NCI-H2107 treated with DMSO at 0.1 percent for 48 hours (cell line): ENCODE results near the gene CASP1.
"Not testable (repeated sequence)": the region's sequence is repeated elsewhere in the genome, so short reads cannot be mapped to it uniquely, and the experiment has no call there.

ENCODE experiments used
- DNase-seq: peaks from one replicate; lab custom pipeline; 2025; ENCODE audit not compliant: unreplicated experiment; lab: John Stamatoyannopoulos, UW

The CASP1 gene

DNA sequence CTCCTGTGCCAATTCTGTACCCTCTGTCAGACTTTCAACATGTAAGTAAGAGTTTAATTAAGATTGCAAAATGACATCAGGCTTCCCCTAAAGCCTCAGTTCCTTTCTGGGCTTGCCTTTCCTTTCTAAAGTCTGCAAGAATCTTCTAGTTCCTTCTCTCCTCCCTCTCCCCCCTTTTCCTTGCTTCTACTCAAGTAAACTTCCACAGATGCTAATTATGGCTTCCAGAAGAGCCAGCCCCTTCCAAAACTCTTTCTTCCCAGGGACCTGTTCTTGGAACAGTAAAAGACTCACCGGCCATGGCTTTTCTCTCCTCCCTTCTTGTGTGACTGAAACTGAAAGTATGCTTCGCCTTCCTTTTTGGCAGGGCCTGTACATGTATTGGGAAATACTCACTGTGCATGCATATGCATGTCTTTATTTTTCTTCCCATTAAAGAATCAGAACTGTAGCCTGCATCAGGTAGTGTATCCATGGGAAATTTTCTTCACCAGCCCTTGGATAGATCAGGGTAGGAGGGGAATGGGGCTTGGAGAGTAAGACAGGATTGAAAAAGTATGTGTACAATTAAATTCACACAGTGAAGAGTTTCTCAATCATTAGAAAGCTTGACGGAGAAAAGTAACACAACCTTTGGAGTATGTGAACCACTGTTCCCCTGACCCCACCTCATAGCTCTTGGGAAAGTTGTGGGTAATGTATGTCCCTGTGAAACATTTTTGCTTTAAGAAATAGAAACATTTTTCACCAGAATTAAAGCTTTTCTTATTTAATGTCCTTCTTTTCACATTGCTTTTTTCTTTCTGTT, at the start of gene CASP1:
CASP1 (minus strand) TSS at position 332 of the 808 bp plus-strand sequence; CDS start at position 301, 31 bp downstream.
- no peak for DNase-seq

- no peak for DNase-seq
These were observed 46.6 kb upstream of the CASP1 start for GRCh38 chr11:105081412-105082150.

- not testable (repeated sequence) for DNase-seq
These were observed 45.4 kb upstream of the CASP1 start for GRCh38 chr11:105080171-105080906.

- no peak for DNase-seq
These were observed 43.3 kb upstream of the CASP1 start for GRCh38 chr11:105078283-105078682.

DNA sequence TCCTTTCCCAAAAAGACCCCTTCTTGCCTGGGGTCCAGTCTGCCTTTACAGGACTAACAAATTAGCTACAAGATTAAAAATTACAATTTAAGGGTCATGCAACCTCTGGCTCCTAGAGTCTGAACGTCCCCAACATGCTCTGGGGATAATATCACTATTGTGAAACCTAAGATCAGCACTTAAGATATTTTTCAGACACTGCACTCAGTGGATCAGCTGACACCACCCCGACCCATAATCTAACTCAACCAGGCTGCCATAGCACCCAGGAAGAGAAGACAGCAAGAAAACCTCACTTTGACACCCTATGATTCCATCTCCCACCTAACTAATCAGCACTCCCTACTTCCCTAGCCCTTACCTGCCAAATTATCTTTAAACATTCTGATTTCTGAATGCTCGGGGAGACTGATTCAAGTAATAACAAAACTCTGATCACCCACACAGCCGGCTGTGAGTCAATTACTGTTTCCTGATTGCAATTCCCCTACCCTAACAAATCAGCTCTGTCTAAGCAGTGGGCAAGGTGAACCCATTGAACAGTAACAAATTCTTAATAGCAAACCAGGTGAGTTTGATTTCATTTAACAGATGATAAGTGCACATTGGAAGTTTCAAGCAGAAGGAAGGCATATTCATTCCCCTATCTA, 42.3 kb upstream of the CASP1 start:
- DNase-seq: not testable (repeated sequence)

- DNase-seq: no peak
These were observed 39.2 kb upstream of the CASP1 start for GRCh38 chr11:105074166-105074530.

- DNase-seq: no peak
These were observed 38.7 kb upstream of the CASP1 start for GRCh38 chr11:105073456-105074165.

DNA sequence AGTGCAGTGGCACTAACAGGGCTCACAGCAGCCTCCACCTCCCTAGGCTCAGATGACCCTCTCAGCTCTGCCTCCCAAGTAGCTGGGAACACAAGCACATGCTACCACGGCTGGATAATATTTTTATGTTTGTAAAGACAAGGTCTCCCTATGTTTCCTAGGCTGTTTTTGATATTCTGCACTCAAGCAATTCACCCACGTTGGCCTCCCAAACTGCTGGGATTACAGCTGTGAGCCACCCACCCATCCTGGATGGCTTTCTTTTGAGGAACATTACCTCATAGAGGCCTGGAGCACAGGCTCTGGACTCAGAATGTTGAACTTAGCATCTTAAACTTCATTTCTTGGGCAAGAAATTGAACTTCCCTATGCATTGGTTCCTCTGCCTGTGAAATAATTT, 37.1 kb upstream of the CASP1 start:
- DNase-seq: not testable (repeated sequence)

DNA sequence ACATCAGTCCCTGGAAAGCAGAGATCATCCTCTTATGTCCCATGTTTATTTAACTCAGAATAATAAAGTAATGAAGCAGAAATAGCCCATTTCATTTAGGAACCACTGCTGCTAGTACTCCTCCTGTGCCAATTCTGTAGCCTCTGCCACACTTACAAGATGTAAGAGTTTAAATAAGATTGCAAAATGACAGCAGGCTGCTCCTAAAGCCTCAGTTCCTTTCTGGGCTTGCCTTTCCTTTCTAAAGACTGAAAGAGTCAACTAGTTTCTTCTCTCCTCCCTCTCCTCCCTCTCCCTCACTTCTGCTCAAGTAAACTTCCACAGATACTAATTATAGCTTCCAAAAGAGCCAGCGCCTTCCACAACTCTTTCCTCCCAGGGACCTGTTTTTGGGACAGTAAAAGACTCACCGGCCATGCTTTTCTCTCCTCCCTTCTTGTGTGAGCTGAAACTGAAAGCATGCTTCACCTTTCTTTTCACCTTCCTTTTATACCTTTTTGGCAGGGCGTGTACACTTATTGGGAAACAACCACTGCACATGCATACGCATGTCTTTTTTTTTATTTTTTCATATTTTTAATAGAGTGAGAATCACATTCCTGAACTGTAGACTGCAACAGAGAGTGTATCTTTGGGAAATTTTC, 36.3 kb upstream of the CASP1 start:
- no peak for DNase-seq

- DNase-seq: no peak
These were observed 35.4 kb upstream of the CASP1 start for GRCh38 chr11:105070306-105070705.

GRCh38 chr11:105069749-105070148, 34.8 kb upstream of the CASP1 start:
- not testable (repeated sequence) for DNase-seq

- DNase-seq: not testable (repeated sequence)
These were observed 28.4 kb upstream of the CASP1 start for GRCh38 chr11:105063245-105063941.

DNA sequence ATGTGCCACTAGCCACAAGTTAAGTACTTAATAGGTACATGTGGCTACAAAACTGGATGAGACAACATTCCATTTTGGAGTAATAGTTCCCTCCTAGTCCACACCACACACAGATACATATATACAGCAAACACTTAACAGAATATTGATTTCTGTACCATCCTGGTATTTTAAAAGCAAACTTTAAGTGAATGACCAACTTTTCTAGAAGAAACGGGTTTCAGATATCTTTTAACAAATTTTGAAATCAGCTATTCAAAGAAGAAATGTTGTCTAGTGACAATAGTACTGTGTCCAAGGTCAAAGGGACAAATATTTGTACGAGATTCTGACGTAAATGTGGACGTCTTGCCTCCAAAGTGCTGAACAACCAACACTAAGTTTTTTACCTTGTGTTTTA, 22.5 kb upstream of the CASP1 start:
- DNase-seq: no peak

DNA sequence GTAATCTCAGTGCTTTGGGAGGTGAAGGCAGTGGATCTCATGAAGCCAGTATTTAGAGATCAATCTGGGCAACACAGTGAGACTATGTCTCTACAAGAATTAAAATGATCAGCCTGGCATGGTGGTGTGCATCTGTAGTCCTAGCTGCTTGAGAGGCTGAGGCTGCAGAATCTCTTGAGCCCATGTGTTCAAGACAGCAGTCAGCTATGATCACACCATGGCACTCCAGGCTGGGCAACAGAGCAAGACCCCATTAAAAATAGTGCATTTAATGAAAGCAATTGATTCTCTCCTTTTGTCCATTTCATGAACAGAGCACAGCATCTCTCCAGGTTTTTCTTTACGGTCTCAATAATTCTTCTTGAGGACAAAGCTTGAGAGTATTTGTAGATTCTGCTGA, 21.5 kb upstream of the CASP1 start:
- no peak for DNase-seq

GRCh38 chr11:105054723-105055493, 20.0 kb upstream of the CASP1 start:
- no peak for DNase-seq

DNA sequence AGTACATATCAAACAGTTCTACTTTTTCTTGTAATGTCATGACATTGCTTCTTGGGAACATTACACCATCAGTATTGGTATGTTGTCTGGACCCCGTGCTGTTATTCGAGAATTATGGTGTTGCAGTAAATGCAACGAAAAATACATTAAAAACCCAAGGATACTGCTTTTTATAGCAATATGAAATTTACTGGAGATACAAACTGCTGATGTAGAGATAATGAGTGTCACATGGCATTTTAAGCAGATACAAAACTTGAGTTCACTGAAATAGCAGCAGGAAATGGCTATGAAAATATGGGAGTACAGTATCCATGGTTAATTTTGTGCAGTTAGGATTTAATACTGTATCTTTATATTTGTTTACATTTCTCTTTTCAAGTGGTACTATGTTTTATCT, 17.5 kb upstream of the CASP1 start:
- no peak for DNase-seq

GRCh38 chr11:105051559-105051958, 16.6 kb upstream of the CASP1 start:
- DNase-seq: no peak

GRCh38 chr11:105049481-105049880, 14.5 kb upstream of the CASP1 start:
- no peak for DNase-seq
